ENCODE results near the gene DHRSX.

- no peak for TF ChIP-seq CTCF (IDR thresholded peaks at IDR 0.05; ENCODE audit: low read depth, low read length, poor library complexity, severe bottlenecking)
- no peak for TF ChIP-seq EZH2phosphoT487 (IDR thresholded peaks at IDR 0.05; ENCODE audit: borderline replicate concordance, low read length)
These were observed 6.4 kb upstream of the DHRSX start for GRCh38 chrX:2507196-2507595.
